GM18951 (cell line): ENCODE measurements around the gene LSP1.

Experiments used
- POLR2A ChIP-seq: IDR thresholded peaks from 4 replicates; pipeline ENCODE4 v1.6.1; 2011; ENCODE audit warnings: mild to moderate bottlenecking; ENCODE audit not compliant: insufficient read length, insufficient read depth; ENCODE audit errors: extremely low read depth
- in situ Hi-C: fragments of 300-500 bp; cut with MboI; formaldehyde crosslinking; loops from one replicate; pipeline ENCODE4 v1.12.0; 2022; ENCODE audit warnings: low sequenced_read_pairs, mixed read lengths, inconsistent platforms; ENCODE audit not compliant: unreplicated experiment

Gene LSP1

DNA sequence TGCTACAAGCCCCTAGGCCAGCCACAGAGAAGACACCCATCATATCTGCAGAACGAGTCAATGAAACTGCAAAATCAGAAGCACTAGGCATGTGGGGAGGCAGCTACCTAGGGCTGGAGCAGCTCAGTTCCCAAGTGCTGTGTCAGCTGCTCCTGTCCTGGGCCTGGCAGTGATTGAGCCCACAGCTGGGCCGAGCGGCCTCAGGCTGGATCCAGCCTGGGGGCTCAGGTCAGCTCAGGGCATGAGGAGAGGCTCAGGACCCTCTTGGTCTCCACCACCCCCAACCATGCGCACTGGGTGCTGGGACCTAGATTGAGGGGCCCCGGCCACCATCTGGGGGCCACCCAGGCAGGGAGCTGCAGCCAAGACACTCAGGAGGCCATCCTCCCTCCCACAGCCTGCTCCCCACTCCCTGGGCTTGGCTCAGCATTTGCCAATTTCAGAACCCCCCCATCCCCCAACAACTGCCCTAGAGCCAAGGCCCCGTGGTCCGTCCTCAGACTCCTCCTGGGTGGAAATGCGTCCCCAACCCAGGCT lies 64.2 kb downstream of the LSP1 start:
- in situ Hi-C loops = no loop called here
- peak; percentile 19 for TF ChIP-seq POLR2A

DNA sequence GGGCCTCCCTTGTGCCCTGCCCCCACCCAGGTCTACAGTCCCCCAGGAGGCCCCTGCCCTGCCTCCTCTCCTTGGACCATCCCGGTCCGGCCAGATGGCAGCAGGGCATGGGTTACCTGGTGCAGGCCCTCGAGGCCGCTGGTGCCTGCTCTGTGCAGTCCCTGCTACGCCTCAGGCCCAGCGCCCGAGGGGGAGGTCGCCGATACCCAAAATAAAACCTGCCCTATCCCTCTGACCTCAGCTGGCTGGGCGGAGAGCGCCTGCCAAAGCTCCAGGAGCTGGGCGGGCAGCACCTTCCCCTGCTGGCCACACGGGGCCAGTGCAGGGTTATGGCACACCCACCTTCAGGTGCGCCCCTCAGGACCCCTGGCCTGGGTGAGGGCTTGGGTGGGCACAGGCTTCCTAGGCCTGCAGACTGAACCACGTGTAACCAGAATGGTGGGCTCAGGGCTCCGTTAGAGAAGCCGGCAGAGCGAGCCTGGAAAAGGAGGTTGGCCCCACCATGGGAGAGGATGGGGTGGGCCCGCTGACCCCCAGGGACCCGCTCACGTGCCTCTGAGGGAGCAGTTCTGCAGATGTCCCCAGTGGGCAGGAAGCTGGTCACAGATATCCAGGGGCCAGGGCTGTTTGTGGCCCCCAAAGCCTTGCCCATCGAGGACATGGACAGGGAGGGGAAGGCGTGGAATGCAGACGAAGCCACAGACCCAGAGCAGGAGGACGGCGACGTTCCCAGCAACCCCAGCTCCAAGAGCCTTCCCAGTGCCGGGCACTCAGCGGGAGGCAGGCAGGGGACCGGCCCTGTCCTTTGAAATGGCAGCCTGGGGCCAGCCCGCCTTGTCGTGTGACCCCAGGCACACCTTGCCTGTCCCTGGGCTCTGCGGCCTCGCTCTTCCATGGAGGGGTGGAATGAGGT lies 64.9 kb downstream of the LSP1 start:
- in situ Hi-C loops = no loop called here

DNA sequence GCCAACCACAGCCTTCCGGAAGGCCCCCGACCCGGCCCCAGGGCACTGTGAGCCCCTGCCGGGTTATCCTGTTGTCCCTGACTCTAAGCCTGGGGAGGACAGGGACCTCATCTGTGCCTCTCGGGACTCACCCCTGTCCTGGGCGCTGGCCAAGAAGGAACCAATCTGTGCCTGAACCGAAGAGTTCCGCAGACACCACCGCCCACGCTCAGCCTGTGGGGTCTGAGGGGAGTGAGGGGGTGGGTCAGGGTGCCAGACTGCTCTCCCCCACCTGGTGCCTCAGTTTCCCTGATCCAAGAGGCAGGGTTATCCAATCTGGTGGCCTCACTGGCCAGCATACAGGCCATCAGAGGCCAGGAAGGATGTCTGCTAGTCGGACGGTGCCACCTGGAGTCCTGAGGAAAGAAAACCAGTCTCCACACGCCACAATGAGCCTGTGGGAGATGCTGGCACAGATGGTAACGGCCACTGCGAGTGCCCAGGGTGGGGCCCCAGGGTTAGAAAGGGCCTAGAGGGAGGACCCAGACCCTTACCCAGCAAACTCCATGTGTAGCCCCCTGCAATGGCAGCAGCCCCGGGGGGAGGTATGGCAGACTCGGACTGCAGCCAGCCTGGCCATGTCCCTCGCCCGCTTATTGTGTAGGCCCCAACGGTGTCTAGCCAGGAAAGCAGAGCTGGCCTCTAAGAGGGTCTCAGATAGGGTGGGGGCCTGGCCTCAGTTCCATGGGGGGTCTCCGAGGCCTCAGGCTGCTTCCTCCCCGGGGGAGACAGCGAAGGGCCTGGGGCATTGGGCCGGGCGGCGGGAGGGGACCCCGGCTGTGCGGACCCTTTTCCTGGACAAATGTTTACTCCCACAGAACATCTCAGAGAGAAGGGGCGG lies 65.8 kb downstream of the LSP1 start:
- in situ Hi-C loops = no loop called here
- TF ChIP-seq POLR2A = no peak

More for the DNA sequence above, 64.9 kb downstream of the LSP1 start:
- no peak for TF ChIP-seq POLR2A

DNA sequence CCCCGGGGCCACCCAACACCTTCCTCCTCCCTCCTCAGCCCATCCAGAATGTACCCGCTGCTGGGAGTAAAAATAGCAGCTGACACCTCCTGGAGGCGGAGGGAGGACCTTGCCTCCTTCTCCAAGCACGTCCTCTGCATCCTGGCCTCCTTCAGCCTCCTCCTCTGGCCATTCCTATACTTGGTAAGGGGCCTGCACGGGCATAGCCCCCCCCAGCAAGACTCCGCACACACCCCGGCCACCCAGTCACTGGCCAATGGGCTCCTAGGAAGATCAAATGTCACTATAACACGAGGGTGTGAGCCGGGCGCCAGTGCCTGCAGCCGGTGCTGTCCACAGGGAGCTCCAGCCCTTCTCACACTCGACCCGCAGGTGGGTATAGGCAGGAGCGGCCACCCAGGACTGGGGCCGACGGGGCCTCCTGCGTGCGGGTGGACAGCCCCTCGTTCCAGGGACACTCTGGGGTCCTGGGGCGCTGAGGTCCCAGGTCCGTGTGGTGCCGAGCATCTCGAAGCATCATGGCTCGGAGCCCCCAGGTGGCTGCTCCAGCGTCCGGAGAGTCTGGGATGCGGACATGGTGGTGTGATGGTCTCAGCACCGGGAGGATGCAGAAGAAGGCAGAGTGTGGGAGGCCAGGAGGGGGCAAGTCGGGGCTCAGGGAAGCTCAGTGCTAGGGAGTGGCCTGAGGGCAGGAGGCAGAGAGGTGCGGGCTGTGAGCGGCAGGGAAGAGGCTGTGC lies 66.7 kb downstream of the LSP1 start, which contains the start of gene TNNT3:
Gene TNNT3, plus strand, starts transcription at position 313 of the 737 bp plus-strand sequence. CDS start 3,172 bp downstream, outside the sequence.
- in situ Hi-C loops = no loop called here
- TF ChIP-seq POLR2A = no peak

DNA sequence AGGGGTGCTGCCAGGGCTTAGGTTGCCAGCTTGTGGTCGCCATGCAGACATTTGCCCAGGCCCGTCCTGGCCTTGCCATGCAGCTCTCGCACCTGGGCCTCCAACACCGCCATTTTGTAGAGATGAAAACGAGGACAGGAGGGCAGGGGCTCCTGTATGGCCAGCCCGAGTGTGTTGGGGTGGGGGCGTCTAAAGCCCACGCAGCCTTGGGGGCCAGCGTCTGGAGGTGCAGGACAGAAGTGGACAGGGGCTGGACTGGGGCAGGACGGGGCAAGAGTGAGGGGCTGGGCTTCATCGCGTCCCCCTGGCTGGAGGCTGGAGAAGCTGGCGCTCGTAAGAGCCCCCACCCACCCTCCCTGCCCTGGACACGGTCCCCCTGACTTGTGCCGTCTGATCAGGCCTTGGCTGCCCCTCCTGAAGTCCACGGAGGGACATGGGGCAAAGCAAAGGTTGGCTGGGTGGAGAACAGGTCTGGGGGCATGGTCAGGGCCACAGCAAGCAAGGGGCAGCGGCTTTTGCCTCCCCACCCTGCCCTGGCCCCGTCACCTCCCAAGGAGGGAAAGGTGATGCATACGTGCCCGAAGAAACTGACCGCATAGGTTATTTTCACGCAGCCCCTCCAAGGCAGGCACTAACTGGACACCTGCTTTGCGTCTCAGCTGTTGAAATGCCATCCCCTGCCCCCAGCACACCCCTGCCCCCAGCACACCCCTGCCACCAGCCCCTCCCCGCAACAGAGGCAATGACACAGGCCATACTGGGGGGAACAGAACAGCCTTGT lies 67.4 kb downstream of the LSP1 start:
- in situ Hi-C loops = no loop called here

DNA sequence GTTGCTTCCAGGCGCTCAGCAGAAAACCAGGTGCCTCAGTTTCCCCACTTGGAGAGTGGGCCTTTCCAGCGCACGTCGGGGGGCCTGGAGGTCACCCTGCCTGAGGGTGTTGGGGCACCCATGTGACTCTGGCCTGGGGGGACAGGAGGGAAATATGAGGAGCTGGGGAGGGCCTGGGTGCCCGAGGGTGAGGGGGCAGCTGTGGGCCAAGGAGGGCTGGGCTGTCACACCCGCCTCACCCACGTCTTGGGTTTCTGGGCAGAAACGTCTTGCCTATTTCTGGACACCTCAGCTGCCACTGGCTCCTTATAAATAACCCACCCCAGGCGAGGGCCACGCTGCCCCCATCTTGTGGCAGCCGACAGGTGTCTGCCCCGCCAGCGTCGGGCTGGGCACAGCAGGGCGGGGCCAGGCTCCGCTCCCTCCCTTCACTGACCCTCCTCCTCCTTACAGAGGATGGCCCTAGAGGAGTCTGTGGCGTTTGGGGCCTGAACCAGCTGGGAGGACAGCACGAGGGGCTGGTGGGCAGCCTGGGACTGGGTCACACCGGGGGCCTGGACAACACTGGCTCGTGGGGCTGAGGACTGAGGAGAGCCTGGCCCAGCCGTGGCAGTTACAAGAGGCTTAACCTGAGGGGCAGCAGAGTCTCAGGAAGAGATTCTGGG lies 68.2 kb downstream of the LSP1 start:
- in situ Hi-C loops = no loop called here
- no peak for TF ChIP-seq POLR2A

More for the DNA sequence above, 67.4 kb downstream of the LSP1 start:
- no peak for TF ChIP-seq POLR2A

- in situ Hi-C loops = no loop called here
- no peak for TF ChIP-seq POLR2A
Observed at GRCh38 chr11:1921574-1922141, 68.8 kb downstream of the LSP1 start.

DNA sequence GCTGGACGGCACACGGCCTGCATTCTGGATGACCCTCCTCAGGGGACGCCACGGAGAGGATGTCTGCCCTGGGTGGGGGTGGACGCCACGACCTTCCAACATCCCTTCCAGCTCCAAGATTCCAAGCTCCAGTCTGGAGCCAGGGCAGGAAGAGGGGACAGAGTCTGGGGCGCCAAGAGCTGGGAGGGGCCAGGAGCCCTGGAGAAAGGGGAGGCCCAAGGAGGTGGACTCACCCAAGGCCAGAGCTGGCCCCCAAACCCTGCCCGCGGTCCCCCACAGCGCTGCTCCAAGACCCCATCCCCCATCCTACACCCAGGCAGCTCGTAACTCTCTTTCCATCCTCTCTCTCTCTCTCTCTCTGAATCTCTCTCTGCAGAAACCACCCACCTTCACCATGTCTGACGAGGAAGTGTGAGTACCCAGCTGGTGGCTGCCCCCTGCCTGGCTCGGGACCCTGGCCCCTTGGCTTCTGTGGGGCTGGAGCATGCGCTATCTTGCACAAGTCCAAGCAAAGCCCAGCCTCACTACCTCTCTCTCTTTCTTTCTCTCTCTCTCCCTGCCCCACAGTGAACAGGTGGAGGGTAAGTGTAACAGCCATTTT lies 69.7 kb downstream of the LSP1 start:
- in situ Hi-C loops = no loop called here
- TF ChIP-seq POLR2A = no peak

DNA sequence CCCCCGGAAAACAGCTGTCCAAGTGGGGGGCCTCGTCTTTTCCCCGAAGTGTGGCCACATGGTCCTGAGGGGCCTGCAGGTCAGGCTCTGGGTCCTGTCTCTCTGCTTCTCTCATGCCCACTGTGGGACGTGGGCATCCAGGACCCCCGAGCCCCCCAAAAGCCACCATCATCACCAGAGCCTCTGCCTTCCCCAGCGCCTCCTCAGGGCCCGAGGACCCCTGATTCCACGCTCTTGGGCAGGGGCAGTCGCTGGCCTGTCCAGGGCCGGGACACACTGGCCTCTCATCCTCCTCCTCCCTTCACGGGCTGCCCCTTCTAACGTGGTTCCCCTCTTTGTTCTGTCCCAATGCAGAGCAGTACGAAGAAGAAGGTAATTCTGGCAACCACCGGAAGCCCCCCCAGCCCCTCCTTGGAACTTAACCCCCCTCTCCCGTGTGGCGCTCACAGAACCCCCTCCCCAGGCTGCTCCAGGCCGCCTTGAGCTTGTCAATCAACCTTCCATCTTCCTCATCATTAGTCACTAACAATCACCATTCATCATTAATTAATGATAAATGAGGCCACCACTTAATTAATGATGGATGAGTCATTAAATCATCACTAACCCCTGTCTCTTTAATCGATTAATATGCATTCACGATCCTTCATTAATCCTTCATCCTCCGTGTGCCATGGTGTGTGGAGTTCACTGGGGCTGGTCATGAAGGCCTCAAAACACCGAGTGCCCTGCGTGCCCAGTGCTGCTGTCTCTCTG lies 70.5 kb downstream of the LSP1 start:
- no peak for TF ChIP-seq POLR2A
- in situ Hi-C loops = no loop called here

DNA sequence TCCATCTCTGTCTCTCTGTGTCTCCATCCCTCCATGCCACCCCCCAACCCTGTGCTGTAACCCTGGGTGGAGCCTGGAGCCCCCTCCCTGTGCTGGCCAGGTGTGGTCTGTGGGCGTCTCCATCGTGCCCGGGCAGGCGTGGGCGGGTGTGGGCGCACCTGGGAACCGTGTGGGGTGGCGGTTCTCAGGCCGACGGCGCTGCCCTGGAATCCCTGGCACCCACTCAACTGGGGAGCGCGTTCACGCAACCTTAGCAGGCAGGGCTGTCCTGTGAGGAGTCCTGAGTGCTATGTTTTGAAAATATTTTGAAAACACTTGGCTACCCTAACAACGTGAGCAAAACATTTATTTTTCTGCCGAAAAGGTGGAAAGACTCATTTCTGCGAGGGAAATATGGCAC lies 71.3 kb downstream of the LSP1 start:
- in situ Hi-C loops = no loop called here
- no peak for TF ChIP-seq POLR2A
